HepG2 (cell line): ENCODE results near the gene PRELID1. TPM values are rescaled to one million over a fixed set of nuclear protein-coding genes. Genes with fewer than 3 reads are reported as not detected.
A peak's percentile ranks its signal among the peaks of the same experiment; 100 is the strongest.
"Not testable (repeated sequence)": the region's sequence is repeated elsewhere in the genome, so short reads cannot be mapped to it uniquely, and the experiment has no call there.

Experiments
- ATAC-seq: fragments of 200-7000 bp; cut with Tn5 transposase; 3 replicates; pipeline ENCODE4 v1.9.1; 2020; ENCODE audit warnings: mild to moderate bottlenecking, moderate library complexity
- BruUV-seq: library from RNA; stranded (reverse); fragments of 400-500 nt; replicated peaks from 2 replicates; lab custom pipeline; 2021; lab: Mats Ljungman, UMichigan
- CTCF ChIA-PET: fragments of 300-600 bp; formaldehyde crosslinking; extraction: SDS; loops from one replicate; lab custom pipeline; 2021; ENCODE audit warnings: low total read pairs, inconsistent platforms, low intra/inter-chr PET ratio; lab: Yijun Ruan, JAX
- POLR2A ChIA-PET: fragments of 350-600 bp; sonication (Branson Sonifier 250); formaldehyde crosslinking; loops from one replicate; lab custom pipeline; 2020; ENCODE audit warnings: antibody characterized with exemption, inconsistent platforms; lab: Yijun Ruan, JAX
- DNase-seq: peaks from one replicate; pipeline ENCODE4 v3.0.0-alpha.2; 2015; ENCODE audit warnings: low spot score
- FAIRE-seq: peaks from 3 replicates; lab custom pipeline; 2011; peaks lifted over from hg19 to GRCh38; lab: Jason Lieb, UNC
- H2AFZ ChIP-seq: one replicate; pipeline ENCODE4 v1.6.1; 2011; ENCODE audit warnings: low read length, inconsistent platforms
- H3K27ac ChIP-seq: fragments of 300-600 bp; 3 replicates; pipeline ENCODE4 v1.8.0; 2011; ENCODE audit warnings: mixed run types, mild to moderate bottlenecking, mixed read lengths, low read length, inconsistent platforms; ENCODE audit not compliant: insufficient read depth; ENCODE audit errors: extremely low read length
- H3K27me3 ChIP-seq, 2 experiments: fragments of 200-600 bp in 1 of 2; 2 replicates in 1 of 2; 3 replicates in 1 of 2; pipeline versions ENCODE4 v1.6.0 to v1.8.0; 2011; ENCODE audit warnings: low read length in 2 of 2, mild to moderate bottlenecking in 2 of 2, moderate library complexity in 2 of 2, inconsistent platforms in 1 of 2; ENCODE audit not compliant: insufficient read depth in 2 of 2, control insufficient read depth in 1 of 2
- H3K36me3 ChIP-seq, 2 experiments: fragments of 200-600 bp in 1 of 2; replicated peaks in 1 of 2; 2 replicates in 1 of 2; 3 replicates in 1 of 2; pipeline versions ENCODE4 v1.5.1 to v1.8.0; 2011; ENCODE audit warnings: low read length in 2 of 2, inconsistent platforms in 1 of 2; ENCODE audit not compliant: insufficient read depth in 2 of 2, control insufficient read depth in 1 of 2
- H3K4me1 ChIP-seq: 2 replicates; pipeline ENCODE4 v1.5.1; 2012; ENCODE audit warnings: low read length, inconsistent platforms; ENCODE audit not compliant: insufficient read depth
- H3K4me2 ChIP-seq: 2 replicates; pipeline ENCODE4 v1.6.0; 2011; ENCODE audit warnings: low read depth, low read length, inconsistent platforms
- H3K4me3 ChIP-seq, 3 experiments: fragments of 200-600 bp in 1 of 3; sonication (generic), shearing (Covaris generic) in 1 of 3; replicated peaks in 1 of 3; 2 replicates each; pipeline ENCODE4 v1.5.1; 2011 to 2016; ENCODE audit warnings: low read length in 3 of 3, inconsistent platforms in 2 of 3, low read depth in 2 of 3, mild to moderate bottlenecking in 2 of 3, control low read depth in 1 of 3, mixed read lengths in 1 of 3; ENCODE audit not compliant: insufficient read depth in 1 of 3
- H3K79me2 ChIP-seq: one replicate; pipeline ENCODE4 v1.6.1; 2011; ENCODE audit warnings: low read length, inconsistent platforms; ENCODE audit not compliant: insufficient read depth
- H3K9ac ChIP-seq: 2 replicates; pipeline ENCODE4 v1.6.0; 2011; ENCODE audit warnings: mild to moderate bottlenecking, low read depth, low read length, inconsistent platforms; ENCODE audit not compliant: insufficient read depth
- H3K9me3 ChIP-seq: 2 replicates; pipeline ENCODE4 v1.5.1; 2012; ENCODE audit warnings: mild to moderate bottlenecking, low read length
- H4K20me1 ChIP-seq: 2 replicates; pipeline ENCODE4 v1.6.0; 2011; ENCODE audit warnings: inconsistent platforms, mild to moderate bottlenecking, low read length, moderate library complexity; ENCODE audit not compliant: insufficient read depth
- AGO2 ChIP-seq: fragments of 200-400 bp; formaldehyde crosslinking; optimal IDR thresholded peaks from 2 replicates; pipeline ENCODE3; 2017; ENCODE audit warnings: mild to moderate bottlenecking, low read depth, low read length, moderate library complexity
- CHCHD3 ChIP-seq: sonication (generic); formaldehyde crosslinking; IDR thresholded peaks from 2 replicates; pipeline ENCODE4 v1.8.0; 2022; ENCODE audit warnings: mild to moderate bottlenecking, missing genetic modification reagents, moderate library complexity
- FOXA3 ChIP-seq: IDR thresholded peaks from 2 replicates; pipeline ENCODE4 v1.6.1; 2016; ENCODE audit warnings: missing genetic modification reagents, missing compliant biosample characterization
- MTA3 ChIP-seq: sonication (generic); formaldehyde crosslinking; IDR thresholded peaks from 2 replicates; pipeline ENCODE4 v1.4.0; 2020; ENCODE audit warnings: missing genetic modification reagents
- NCOA2 ChIP-seq: sonication (generic); formaldehyde crosslinking; IDR thresholded peaks from 2 replicates; pipeline ENCODE4 v1.8.0; 2022; ENCODE audit warnings: inconsistent platforms
- NCOR1 ChIP-seq: fragments of 200-600 bp; sonication (generic); IDR thresholded peaks from 2 replicates; pipeline ENCODE4 v1.7.0; 2017; ENCODE audit warnings: antibody characterized with exemption, low read length, borderline replicate concordance
- NONO ChIP-seq, 2 experiments: fragments of 450-650 bp in 1 of 2; sonication (generic) in 1 of 2; formaldehyde crosslinking in 1 of 2; IDR thresholded peaks in 1 of 2; conservative IDR thresholded peaks in 1 of 2; 2 replicates each; pipeline versions ENCODE4 v1.6.1 to v1.8.0; 2017 to 2022; ENCODE audit warnings: mild to moderate bottlenecking in 1 of 2, missing genetic modification reagents in 1 of 2, moderate library complexity in 1 of 2
- NR2F1 ChIP-seq, 2 experiments: fragments of 450-650 bp in 1 of 2; formaldehyde crosslinking in 1 of 2; IDR thresholded peaks; 2 replicates each; pipeline versions ENCODE4 v1.5.0 to v1.6.1; 2016 to 2020; ENCODE audit warnings: mild to moderate bottlenecking in 1 of 2, missing compliant biosample characterization in 1 of 2, missing genetic modification reagents in 1 of 2, moderate library complexity in 1 of 2
- POLR2A ChIP-seq, 2 experiments: IDR thresholded peaks; 2 replicates each; pipeline ENCODE4 v1.6.1; 2011; ENCODE audit warnings: low read depth in 2 of 2, low read length in 2 of 2, mild to moderate bottlenecking in 1 of 2, moderate library complexity in 1 of 2; ENCODE audit not compliant: insufficient read depth in 1 of 2
- RBFOX2 ChIP-seq: fragments of 200-400 bp; formaldehyde crosslinking; IDR thresholded peaks from 2 replicates; pipeline ENCODE4 v1.6.1; 2017; ENCODE audit warnings: low read depth, mild to moderate bottlenecking, low read length
- RFXANK ChIP-seq: IDR thresholded peaks from 2 replicates; pipeline ENCODE4 v1.6.1; 2016
- ZNF33B ChIP-seq: sonication (generic); formaldehyde crosslinking; IDR thresholded peaks from 2 replicates; pipeline ENCODE4 v1.5.1; 2020; ENCODE audit warnings: mild to moderate bottlenecking, missing genetic modification reagents
- WGBS: methylation state at CpG from one replicate; pipeline ENCODE4 v1.1.6; 2017; ENCODE audit warnings: low lambda C conversion rate; 5-methylcytosine and 5-hydroxymethylcytosine counted together
- in situ Hi-C: cut with HindIII; loops from 2 replicates; pipeline ENCODE4 v1.10.0; 2017; ENCODE audit warnings: low pct_unique_long_range_greater_than_20kb; ENCODE audit not compliant: extremely low pct_ligation_motif_present
- intact Hi-C: fragments of 100-400 bp; cut with micrococcal nuclease; formaldehyde crosslinking; loops from one replicate; pipeline ENCODE4 v1.10.0; 2022; ENCODE audit not compliant: unreplicated experiment
- polyA plus RNA-seq, 8 experiments: library from polyadenylated mRNA; depleted of rRNA in 3 of 8; stranded (reverse) in 7 of 8; unstranded in 1 of 8; fragments of >200 nt; fragmentation: Illumina TruSeq in 4 of 8; extraction: Trizol in 4 of 8; gene quantifications; 2 replicates each; pipeline versions ENCODE4 v1.2.1 to v1.2.3, GENCODE V29; 2011 to 2016; ENCODE audit warnings: low read depth in 4 of 8, missing spikeins in 1 of 8, mixed read lengths in 1 of 8; ENCODE audit not compliant: insufficient read depth in 1 of 8
- total RNA-seq, 5 experiments: library from RNA; depleted of rRNA; stranded (reverse); fragments of >200 nt; fragmentation: Illumina TruSeq; extraction: Trizol; gene quantifications; 2 replicates each; pipeline ENCODE4 v1.2.3, GENCODE V29; 2016; ENCODE audit warnings: low read depth in 1 of 5
- TF ChIP-seq, protein P1 (sequence below): sonication (generic); formaldehyde crosslinking; IDR thresholded peaks from 2 replicates; pipeline ENCODE4 v1.4.0; 2020; ENCODE audit warnings: missing genetic modification reagents, borderline replicate concordance

The PRELID1 gene
- total and polyA plus RNA-seq, 2 of the 13 experiments (the other 11 are each of a cell fraction or from before 2014, with no cell fraction given) = 250 to 271 TPM

DNA sequence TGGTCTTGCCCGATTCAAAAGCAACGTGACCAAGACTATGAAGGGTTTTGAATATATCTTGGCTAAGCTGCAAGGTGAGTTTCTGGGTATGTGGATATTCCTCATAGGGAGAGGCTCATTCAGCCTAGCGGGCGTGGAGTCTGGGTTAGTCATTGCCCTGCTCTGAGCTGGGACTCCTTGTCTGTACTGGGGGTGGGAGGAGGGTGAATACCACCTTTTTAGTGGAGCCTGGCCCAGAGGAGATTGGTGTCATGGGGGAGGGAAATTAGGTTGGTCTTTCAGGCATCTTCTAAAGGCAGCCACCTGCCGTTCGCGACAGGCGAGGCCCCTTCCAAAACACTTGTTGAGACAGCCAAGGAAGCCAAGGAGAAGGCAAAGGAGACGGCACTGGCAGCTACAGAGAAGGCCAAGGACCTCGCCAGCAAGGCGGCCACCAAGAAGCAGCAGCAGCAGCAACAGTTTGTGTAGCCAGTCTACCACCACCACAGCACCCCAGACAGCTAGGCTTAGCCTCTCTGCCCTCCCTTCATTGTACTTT, 2.6 kb downstream of the PRELID1 start:
- not testable (repeated sequence) for ATAC-seq
- WGBS = 100% methylated on average over 8 of the region's 11 CpGs
- peak; percentile 27 for TF ChIP-seq AGO2
- TF ChIP-seq RBFOX2 = peak; percentile 37; the same call in 1 of the 2 replicates
- TF ChIP-seq, all 625 proteins: peak for 2; not testable (repeated sequence) for 623
- H3K4me2 ChIP-seq, CTCF ChIA-PET, FAIRE-seq, H3K4me3 ChIP-seq, POLR2A ChIA-PET, intact Hi-C loops, BruUV-seq, DNase-seq, H3K9me3 ChIP-seq, H2AFZ ChIP-seq, H3K27me3 ChIP-seq, H3K9ac ChIP-seq, H3K27ac ChIP-seq, in situ Hi-C loops: not testable (repeated sequence)
- Histone ChIP-seq H3K36me3 (peaks cover 7 to 38% of the 10 kb centered on the region in 2 experiments), H3K4me1 (peaks cover 50% of the 10 kb centered on the region), H3K79me2 (peaks cover 31% of the 10 kb centered on the region), H4K20me1 (peaks cover 19% of the 10 kb centered on the region)

DNA sequence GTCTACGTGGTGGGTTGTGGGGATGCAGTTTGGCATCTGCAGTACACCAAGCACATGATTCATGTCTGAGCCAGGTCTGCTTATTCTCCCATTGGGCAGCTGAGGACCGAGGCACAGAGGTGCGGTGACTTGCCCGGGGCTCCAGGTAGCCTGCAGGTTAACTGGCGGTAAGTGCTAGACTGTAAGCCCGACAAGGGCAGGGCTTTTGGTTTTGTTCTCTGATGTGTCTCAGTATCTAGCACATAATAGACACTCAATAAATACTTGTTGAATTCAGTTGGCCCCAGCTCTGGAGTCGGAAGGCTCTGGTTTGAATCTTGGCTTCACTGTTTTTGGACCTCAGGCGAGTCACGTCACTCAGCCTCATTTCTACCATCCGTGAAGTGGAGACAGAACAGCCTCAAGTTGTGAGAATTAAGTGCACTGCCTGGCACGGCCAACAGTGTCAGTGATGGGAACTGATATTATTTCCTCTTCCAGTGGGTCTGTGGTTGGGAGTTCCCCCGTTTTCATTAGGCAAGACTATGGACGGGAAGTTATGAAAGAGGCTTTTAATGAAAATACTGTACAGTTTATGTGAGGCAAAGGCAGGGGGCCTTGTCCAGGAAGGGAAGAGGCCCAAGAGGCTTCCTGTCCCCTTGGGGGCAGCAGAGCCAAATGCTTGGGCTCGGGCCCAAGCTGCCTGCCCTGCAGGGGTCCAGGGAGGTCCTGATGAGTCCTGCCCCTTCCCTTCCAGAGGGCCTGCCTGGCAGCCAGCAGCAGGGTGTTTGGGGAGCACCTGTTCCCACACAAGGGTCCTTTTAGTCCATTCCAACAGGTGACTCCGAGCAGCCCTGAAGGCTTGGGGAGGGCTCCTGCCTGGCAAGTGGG, 3.3 kb downstream of the PRELID1 start:
- FAIRE-seq (no peak), DNase-seq (no peak), ATAC-seq (no peak)
- H3K27ac ChIP-seq = no peak overlapping the region
- no peak overlapping the region for H2AFZ ChIP-seq
- no TSS peak for BruUV-seq
- intact Hi-C loops = no loop called here
- H3K9ac ChIP-seq = no peak overlapping the region
- H4K20me1 ChIP-seq = peaks cover 19% of the 10 kb centered on the region
- no peaks in the 10 kb centered on the region; a peak in 1 of 5 replicates for H3K27me3 ChIP-seq
- H3K9me3 ChIP-seq = no peaks in the 10 kb centered on the region
- no peak overlapping the region for H3K4me2 ChIP-seq
- peaks cover 44% of the 10 kb centered on the region for H3K4me1 ChIP-seq
- WGBS = 95% methylated on average over 13 of the region's 15 CpGs
- ChIA-PET POLR2A (interaction anchor here (1.5 kb wide), 1 partner anchor 72 kb away, joined by 4 read pairs; no protein-coding TSS in a partner anchor), CTCF (no interaction called here)
- peaks cover 7 to 30% of the 10 kb centered on the region in 2 experiments for H3K36me3 ChIP-seq
- in situ Hi-C loops = no loop called here
- H3K79me2 ChIP-seq = peaks cover 33% of the 10 kb centered on the region
- H3K4me3 ChIP-seq = no peak overlapping the region
- TF ChIP-seq, protein P1, sequence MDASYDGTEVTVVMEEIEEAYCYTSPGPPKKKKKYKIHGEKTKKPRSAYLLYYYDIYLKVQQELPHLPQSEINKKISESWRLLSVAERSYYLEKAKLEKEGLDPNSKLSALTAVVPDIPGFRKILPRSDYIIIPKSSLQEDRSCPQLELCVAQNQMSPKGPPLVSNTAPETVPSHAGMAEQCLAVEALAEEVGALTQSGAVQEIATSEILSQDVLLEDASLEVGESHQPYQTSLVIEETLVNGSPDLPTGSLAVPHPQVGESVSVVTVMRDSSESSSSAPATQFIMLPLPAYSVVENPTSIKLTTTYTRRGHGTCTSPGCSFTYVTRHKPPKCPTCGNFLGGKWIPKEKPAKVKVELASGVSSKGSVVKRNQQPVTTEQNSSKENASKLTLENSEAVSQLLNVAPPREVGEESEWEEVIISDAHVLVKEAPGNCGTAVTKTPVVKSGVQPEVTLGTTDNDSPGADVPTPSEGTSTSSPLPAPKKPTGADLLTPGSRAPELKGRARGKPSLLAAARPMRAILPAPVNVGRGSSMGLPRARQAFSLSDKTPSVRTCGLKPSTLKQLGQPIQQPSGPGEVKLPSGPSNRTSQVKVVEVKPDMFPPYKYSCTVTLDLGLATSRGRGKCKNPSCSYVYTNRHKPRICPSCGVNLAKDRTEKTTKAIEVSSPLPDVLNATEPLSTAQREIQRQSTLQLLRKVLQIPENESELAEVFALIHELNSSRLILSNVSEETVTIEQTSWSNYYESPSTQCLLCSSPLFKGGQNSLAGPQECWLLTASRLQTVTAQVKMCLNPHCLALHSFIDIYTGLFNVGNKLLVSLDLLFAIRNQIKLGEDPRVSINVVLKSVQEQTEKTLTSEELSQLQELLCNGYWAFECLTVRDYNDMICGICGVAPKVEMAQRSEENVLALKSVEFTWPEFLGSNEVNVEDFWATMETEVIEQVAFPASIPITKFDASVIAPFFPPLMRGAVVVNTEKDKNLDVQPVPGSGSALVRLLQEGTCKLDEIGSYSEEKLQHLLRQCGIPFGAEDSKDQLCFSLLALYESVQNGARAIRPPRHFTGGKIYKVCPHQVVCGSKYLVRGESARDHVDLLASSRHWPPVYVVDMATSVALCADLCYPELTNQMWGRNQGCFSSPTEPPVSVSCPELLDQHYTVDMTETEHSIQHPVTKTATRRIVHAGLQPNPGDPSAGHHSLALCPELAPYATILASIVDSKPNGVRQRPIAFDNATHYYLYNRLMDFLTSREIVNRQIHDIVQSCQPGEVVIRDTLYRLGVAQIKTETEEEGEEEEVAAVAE (CRISPR knock-in tag) = no peak
- no peak for TF ChIP-seq CHCHD3 (CRISPR knock-in tag)
- no peak for TF ChIP-seq FOXA3 (CRISPR knock-in tag)
- TF ChIP-seq NCOA2 (CRISPR knock-in tag) = no peak
- TF ChIP-seq ZNF33B (CRISPR knock-in tag) = no peak
- TF ChIP-seq NR2F1 (CRISPR knock-in tag; IDR thresholded peaks at IDR 0.05) = no peak
- no peak for TF ChIP-seq NCOR1
- TF ChIP-seq MTA3 (CRISPR knock-in tag) = no peak
- no peak for TF ChIP-seq NONO (IDR thresholded peaks at IDR 0.05)
- TF ChIP-seq NONO (CRISPR knock-in tag; conservative IDR thresholded peaks at IDR 0.05) = no peak
- TF ChIP-seq RFXANK (CRISPR knock-in tag) = no peak
- peak in 1 of 2 experiments; percentile 61; a peak in 2 of 4 replicates for TF ChIP-seq POLR2A (IDR thresholded peaks at IDR 0.05; ENCODE audit: insufficient read depth in 1 of 2, low read depth in 2 of 2, low read length in 2 of 2)
